ENCODE data around the gene POMZP3.
"Not testable (repeated sequence)": the region's sequence is repeated elsewhere in the genome, so short reads cannot be mapped to it uniquely, and the experiment has no call there.

Gene POMZP3

DNA sequence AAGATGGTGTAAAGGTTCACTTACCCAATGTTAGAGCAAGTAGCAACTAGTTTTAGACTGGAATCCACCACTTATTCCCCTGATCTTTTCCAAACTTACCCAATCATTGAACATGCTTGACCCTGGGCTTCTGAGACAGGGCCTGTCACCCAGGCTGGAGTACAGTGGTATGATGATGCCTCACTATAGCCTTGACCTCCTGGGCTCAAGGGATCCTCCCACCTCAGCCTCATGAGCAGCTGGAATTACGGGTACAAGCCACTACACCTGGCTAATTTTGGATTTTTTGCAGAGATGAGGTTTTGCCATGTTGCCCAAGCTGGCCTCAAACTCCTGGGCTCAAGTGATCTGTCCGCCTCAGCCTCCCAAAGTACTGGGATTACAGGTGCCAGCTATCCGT, 14.8 kb downstream of the POMZP3 start:
- H3K9me3 ChIP-seq (ENCODE audit: control insufficient read depth in 1 of 2, low read length in 2 of 2); H3K27ac ChIP-seq (ENCODE audit: low read depth, low read length); H3K4me3 ChIP-seq (ENCODE audit: low read depth in 1 of 2, low read length in 2 of 2); H3K27me3 ChIP-seq (ENCODE audit: control insufficient read depth in 1 of 2, insufficient read depth in 2 of 2, low read length in 2 of 2); H3K36me3 ChIP-seq (ENCODE audit: control insufficient read depth in 1 of 2, insufficient read depth in 2 of 2, low read length in 2 of 2); H3K9ac ChIP-seq (ENCODE audit: low read depth in 1 of 2, low read length in 2 of 2); H3K4me1 ChIP-seq (ENCODE audit: control insufficient read depth in 1 of 2, insufficient read depth in 2 of 2, low read length in 2 of 2): not testable (repeated sequence)

DNA sequence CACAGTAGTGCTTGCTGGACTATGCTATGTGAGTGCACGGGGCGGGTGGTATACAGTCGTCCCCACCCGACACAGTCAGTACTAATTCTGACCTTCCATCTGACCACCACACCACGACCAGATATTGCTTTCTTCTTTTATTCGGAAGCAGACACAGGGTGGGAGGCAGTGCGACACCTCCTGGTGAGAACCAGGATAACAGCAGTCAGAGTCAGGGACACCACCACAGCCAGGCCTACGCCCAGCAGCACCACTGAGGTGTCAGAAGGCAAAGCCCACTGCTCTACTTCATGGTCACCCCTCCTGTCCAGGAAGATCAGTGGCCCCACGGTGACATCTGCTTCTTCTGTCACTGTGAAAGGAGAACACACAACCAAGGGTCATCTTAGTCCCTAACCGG, 17.2 kb downstream of the POMZP3 start:
- H3K27ac ChIP-seq (ENCODE audit: low read depth, low read length); H3K9me3 ChIP-seq (ENCODE audit: control insufficient read depth in 1 of 2, low read length in 2 of 2); H3K9ac ChIP-seq (ENCODE audit: low read depth in 1 of 2, low read length in 2 of 2); H3K36me3 ChIP-seq (ENCODE audit: control insufficient read depth in 1 of 2, insufficient read depth in 2 of 2, low read length in 2 of 2); H3K4me1 ChIP-seq (ENCODE audit: control insufficient read depth in 1 of 2, insufficient read depth in 2 of 2, low read length in 2 of 2); H3K27me3 ChIP-seq (ENCODE audit: control insufficient read depth in 1 of 2, insufficient read depth in 2 of 2, low read length in 2 of 2); H3K4me3 ChIP-seq (ENCODE audit: low read depth in 1 of 2, low read length in 2 of 2): not testable (repeated sequence)

DNA sequence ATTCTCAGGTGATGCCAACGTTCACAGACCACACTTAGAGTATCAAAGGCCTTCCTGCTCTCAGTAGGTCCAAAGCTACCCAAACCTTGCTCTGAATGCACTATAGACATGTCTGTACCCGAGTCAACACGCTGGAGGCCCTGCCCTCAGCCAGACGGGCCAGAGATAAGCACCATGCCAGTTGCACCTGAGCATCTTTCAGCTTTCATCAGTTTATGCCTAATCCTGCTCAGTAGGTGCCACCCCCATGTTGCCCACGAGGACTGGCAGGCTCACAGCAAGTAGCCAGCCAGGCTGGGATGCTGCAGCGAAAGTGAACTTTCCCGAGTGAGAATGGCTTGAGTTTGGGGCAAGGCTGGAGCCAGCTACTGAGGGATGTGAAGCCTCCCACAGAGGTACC, 18.6 kb downstream of the POMZP3 start:
- H3K4me1 ChIP-seq (ENCODE audit: control insufficient read depth in 1 of 2, insufficient read depth in 2 of 2, low read length in 2 of 2); H3K9ac ChIP-seq (ENCODE audit: low read depth in 1 of 2, low read length in 2 of 2); H3K27ac ChIP-seq (ENCODE audit: low read depth, low read length); H3K27me3 ChIP-seq (ENCODE audit: control insufficient read depth in 1 of 2, insufficient read depth in 2 of 2, low read length in 2 of 2); H3K4me3 ChIP-seq (ENCODE audit: low read depth in 1 of 2, low read length in 2 of 2); H3K9me3 ChIP-seq (ENCODE audit: control insufficient read depth in 1 of 2, low read length in 2 of 2); H3K36me3 ChIP-seq (ENCODE audit: control insufficient read depth in 1 of 2, insufficient read depth in 2 of 2, low read length in 2 of 2): not testable (repeated sequence)

DNA sequence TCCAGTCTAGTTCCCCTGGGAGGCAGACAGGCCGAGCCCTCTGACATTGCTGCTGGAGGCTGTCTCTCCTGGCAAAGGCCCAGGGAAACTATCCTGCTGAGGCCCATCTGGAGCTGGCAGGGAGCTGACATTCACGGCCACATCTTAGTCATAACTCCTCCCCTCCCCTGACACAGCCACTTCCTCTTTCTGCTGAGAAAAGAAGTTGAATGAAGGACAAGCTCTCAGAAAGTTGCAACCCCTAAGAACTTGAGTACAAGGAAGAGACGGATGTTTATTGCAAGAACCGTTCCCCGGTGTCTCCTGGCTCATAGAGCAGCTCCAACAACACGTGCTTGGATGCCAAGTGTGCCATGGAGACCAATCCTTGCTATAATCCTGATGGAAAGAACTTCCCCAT, 21.1 kb downstream of the POMZP3 start:
- H3K27ac ChIP-seq (ENCODE audit: low read depth, low read length); H3K27me3 ChIP-seq (ENCODE audit: control insufficient read depth in 1 of 2, insufficient read depth in 2 of 2, low read length in 2 of 2); H3K9ac ChIP-seq (ENCODE audit: low read depth in 1 of 2, low read length in 2 of 2); H3K4me3 ChIP-seq (ENCODE audit: low read depth in 1 of 2, low read length in 2 of 2); H3K36me3 ChIP-seq (ENCODE audit: control insufficient read depth in 1 of 2, insufficient read depth in 2 of 2, low read length in 2 of 2); H3K9me3 ChIP-seq (ENCODE audit: control insufficient read depth in 1 of 2, low read length in 2 of 2); H3K4me1 ChIP-seq (ENCODE audit: control insufficient read depth in 1 of 2, insufficient read depth in 2 of 2, low read length in 2 of 2): not testable (repeated sequence)

DNA sequence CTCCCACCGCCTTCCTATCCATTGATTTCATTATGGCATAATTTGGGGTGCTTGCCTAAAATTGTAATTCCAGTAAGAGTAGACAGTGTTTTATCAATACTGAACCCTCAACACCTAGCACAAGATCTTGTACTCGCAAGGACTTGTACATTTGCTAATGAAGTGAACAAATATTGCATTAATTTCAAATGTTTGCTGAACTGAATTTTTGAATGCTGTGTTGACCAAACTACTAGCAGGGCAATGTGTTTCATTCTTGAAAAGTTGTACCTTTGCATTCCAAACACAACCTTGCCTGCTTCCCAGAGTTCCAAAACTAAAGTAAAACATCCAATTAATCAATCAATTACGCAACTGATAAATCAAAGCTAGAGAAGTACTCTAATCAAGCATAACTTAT, 26.4 kb downstream of the POMZP3 start:
- H3K9me3 ChIP-seq (ENCODE audit: control insufficient read depth in 1 of 2, low read length in 2 of 2); H3K4me3 ChIP-seq (ENCODE audit: low read depth in 1 of 2, low read length in 2 of 2); H3K9ac ChIP-seq (ENCODE audit: low read depth in 1 of 2, low read length in 2 of 2); H3K36me3 ChIP-seq (ENCODE audit: control insufficient read depth in 1 of 2, insufficient read depth in 2 of 2, low read length in 2 of 2); H3K4me1 ChIP-seq (ENCODE audit: control insufficient read depth in 1 of 2, insufficient read depth in 2 of 2, low read length in 2 of 2); H3K27ac ChIP-seq (ENCODE audit: low read depth, low read length); H3K27me3 ChIP-seq (ENCODE audit: control insufficient read depth in 1 of 2, insufficient read depth in 2 of 2, low read length in 2 of 2): not testable (repeated sequence)

DNA sequence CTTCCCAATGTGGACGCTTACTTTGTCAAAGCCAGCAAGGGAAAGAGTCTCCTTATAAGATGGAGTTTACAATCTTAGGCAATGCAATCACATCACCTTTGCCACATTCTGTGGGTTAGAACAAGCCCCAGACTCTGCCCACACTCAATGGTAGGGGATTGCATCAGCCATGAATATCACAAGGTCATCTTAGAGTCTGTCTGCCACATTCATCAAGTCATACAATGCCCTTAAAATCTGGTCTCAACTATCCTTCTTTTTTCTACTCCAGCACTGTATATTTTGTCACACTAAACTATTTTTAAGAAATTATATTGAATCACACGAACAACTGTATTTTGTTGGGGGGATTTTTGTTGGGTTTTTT, 27.0 kb downstream of the POMZP3 start:
- H3K4me3 ChIP-seq (ENCODE audit: low read depth in 1 of 2, low read length in 2 of 2); H3K36me3 ChIP-seq (ENCODE audit: control insufficient read depth in 1 of 2, insufficient read depth in 2 of 2, low read length in 2 of 2); H3K4me1 ChIP-seq (ENCODE audit: control insufficient read depth in 1 of 2, insufficient read depth in 2 of 2, low read length in 2 of 2); H3K9ac ChIP-seq (ENCODE audit: low read depth in 1 of 2, low read length in 2 of 2); H3K9me3 ChIP-seq (ENCODE audit: control insufficient read depth in 1 of 2, low read length in 2 of 2); H3K27ac ChIP-seq (ENCODE audit: low read depth, low read length); H3K27me3 ChIP-seq (ENCODE audit: control insufficient read depth in 1 of 2, insufficient read depth in 2 of 2, low read length in 2 of 2): not testable (repeated sequence)

DNA sequence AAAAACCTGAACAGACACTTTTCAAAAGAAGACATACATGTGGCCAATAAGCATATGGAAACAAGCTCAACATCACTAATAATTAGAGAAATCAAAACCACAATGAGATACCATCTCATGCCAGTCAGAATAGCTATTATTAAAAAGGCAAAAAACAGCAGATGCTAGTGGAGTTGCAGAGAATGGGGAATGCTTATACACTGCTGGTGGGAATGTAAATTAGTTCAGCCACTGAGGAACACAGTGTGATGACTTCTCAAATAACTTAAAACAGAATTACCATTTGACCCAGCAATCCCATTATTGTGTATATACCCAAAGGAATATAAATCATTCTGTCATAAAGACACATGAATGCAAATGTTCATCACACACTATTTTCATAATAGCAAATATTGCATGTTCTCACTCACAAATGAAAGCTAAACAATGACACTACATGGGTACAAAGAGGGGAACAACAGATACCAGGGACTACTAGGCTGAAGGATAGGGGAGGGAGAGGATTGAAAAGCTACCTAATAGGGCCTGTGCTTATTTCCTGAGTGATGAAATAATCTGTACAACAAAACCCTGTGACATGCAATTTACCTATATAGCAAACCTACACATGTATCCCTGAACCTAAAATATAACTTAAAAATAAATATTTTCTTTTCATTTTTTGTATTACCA, 28.4 kb downstream of the POMZP3 start:
- H3K27me3 ChIP-seq (ENCODE audit: control insufficient read depth in 1 of 2, insufficient read depth in 2 of 2, low read length in 2 of 2); H3K9ac ChIP-seq (ENCODE audit: low read depth in 1 of 2, low read length in 2 of 2); H3K4me1 ChIP-seq (ENCODE audit: control insufficient read depth in 1 of 2, insufficient read depth in 2 of 2, low read length in 2 of 2); H3K4me3 ChIP-seq (ENCODE audit: low read depth in 1 of 2, low read length in 2 of 2); H3K36me3 ChIP-seq (ENCODE audit: control insufficient read depth in 1 of 2, insufficient read depth in 2 of 2, low read length in 2 of 2); H3K27ac ChIP-seq (ENCODE audit: low read depth, low read length); H3K9me3 ChIP-seq (ENCODE audit: control insufficient read depth in 1 of 2, low read length in 2 of 2): not testable (repeated sequence)

DNA sequence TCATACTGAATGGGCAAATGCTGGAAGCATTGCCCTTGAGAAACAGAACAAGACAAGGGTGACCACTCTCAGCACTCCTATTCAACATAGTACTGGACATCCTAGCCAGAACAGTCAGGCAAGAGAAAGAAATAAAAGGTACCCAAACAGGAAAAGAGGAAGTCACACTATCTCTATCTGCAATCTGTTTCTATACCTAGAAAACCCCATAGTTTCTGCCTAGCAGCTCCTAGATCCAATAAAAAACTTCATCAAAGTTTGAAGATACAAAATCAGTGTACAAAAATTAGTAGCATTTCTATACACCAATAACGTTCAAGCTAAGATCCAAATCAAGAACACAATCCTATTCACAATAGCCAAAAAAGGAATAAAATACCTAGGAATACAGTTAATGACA, 29.8 kb downstream of the POMZP3 start:
- not testable (repeated sequence) for H3K9me3 ChIP-seq (ENCODE audit: control insufficient read depth in 1 of 2, low read length in 2 of 2); H3K4me3 ChIP-seq (ENCODE audit: low read depth in 1 of 2, low read length in 2 of 2); H3K27me3 ChIP-seq (ENCODE audit: control insufficient read depth in 1 of 2, insufficient read depth in 2 of 2, low read length in 2 of 2); H3K27ac ChIP-seq (ENCODE audit: low read depth, low read length); H3K4me1 ChIP-seq (ENCODE audit: control insufficient read depth in 1 of 2, insufficient read depth in 2 of 2, low read length in 2 of 2); H3K36me3 ChIP-seq (ENCODE audit: control insufficient read depth in 1 of 2, insufficient read depth in 2 of 2, low read length in 2 of 2); H3K9ac ChIP-seq (ENCODE audit: low read depth in 1 of 2, low read length in 2 of 2)

DNA sequence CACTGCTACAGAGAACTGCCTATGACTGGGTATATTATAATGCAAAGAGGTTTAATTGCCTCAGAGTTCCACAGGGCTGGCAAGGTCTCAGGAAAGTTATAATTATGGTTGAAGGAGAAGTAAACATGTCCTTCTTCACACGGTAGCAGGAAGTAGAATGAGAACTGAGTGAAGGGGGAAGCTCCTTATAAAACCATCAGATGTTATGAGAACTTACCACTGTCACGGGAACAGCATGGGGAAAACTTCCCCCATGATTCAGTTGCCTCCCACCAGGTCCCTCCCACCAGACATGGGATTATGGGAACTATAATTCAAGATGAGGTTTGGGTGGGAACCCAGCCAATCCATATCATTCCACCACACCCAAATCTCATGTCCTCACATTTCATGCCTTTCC, 34.4 kb downstream of the POMZP3 start:
- H3K4me3 ChIP-seq (ENCODE audit: low read depth in 1 of 2, low read length in 2 of 2); H3K4me1 ChIP-seq (ENCODE audit: control insufficient read depth in 1 of 2, insufficient read depth in 2 of 2, low read length in 2 of 2); H3K27me3 ChIP-seq (ENCODE audit: control insufficient read depth in 1 of 2, insufficient read depth in 2 of 2, low read length in 2 of 2); H3K9me3 ChIP-seq (ENCODE audit: control insufficient read depth in 1 of 2, low read length in 2 of 2); H3K27ac ChIP-seq (ENCODE audit: low read depth, low read length); H3K9ac ChIP-seq (ENCODE audit: low read depth in 1 of 2, low read length in 2 of 2); H3K36me3 ChIP-seq (ENCODE audit: control insufficient read depth in 1 of 2, insufficient read depth in 2 of 2, low read length in 2 of 2): not testable (repeated sequence)

DNA sequence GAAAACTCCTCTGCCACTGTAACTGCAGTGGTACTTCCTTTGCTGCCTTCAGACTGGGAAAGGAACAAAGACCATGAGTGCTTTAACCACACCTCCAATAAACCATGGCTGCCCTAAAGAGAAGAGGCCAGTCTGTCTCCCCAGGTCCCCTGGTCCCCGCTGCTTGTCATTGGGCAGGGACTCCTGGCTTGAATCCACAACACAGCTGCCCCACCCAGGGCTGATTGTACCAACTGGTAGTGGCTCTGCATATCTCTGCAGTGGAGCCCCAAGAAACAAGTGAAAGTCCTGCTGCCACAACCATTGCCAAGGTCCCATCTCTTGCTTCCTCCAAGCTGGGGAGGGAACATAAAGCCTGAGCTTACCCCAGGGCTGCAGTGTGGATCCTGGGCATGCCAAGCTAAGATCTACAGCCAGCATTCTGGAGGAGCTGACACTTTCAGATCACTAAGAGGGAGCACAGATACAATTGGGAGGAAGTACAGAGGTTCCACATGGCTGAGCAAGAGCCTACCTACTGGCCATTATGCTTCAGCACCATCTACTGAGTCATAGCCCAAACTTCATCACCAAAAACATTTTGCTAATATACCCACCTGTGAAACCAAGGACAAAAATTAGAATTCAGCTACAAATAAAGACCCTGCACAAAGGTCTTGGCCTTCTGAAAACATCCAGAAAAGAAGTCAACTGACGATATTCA, 35.3 kb downstream of the POMZP3 start:
- H3K36me3 ChIP-seq (ENCODE audit: control insufficient read depth in 1 of 2, insufficient read depth in 2 of 2, low read length in 2 of 2); H3K27ac ChIP-seq (ENCODE audit: low read depth, low read length); H3K27me3 ChIP-seq (ENCODE audit: control insufficient read depth in 1 of 2, insufficient read depth in 2 of 2, low read length in 2 of 2); H3K9ac ChIP-seq (ENCODE audit: low read depth in 1 of 2, low read length in 2 of 2); H3K9me3 ChIP-seq (ENCODE audit: control insufficient read depth in 1 of 2, low read length in 2 of 2); H3K4me1 ChIP-seq (ENCODE audit: control insufficient read depth in 1 of 2, insufficient read depth in 2 of 2, low read length in 2 of 2); H3K4me3 ChIP-seq (ENCODE audit: low read depth in 1 of 2, low read length in 2 of 2): not testable (repeated sequence)

DNA sequence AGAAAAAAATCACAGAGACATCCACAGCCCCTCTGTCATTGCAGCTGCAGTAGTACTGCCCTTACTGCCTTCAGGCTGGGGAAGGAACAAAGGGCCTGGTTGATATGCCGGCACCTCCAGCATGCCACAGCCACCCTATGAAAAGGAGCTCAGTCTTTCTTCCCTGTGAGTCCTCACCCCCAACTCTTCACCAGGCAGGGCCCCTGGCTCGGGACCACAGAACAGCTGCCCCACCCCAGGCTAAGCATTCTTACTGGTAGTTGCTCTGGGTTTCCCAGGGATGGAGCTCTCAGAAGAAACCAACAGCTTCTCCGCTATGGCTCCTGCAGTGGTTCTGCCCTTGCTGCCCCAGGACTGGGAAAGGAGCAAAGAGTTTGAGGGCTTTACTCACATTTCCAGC, 36.0 kb downstream of the POMZP3 start:
- not testable (repeated sequence) for H3K36me3 ChIP-seq (ENCODE audit: control insufficient read depth in 1 of 2, insufficient read depth in 2 of 2, low read length in 2 of 2); H3K27me3 ChIP-seq (ENCODE audit: control insufficient read depth in 1 of 2, insufficient read depth in 2 of 2, low read length in 2 of 2); H3K4me3 ChIP-seq (ENCODE audit: low read depth in 1 of 2, low read length in 2 of 2); H3K27ac ChIP-seq (ENCODE audit: low read depth, low read length); H3K9ac ChIP-seq (ENCODE audit: low read depth in 1 of 2, low read length in 2 of 2); H3K4me1 ChIP-seq (ENCODE audit: control insufficient read depth in 1 of 2, insufficient read depth in 2 of 2, low read length in 2 of 2); H3K9me3 ChIP-seq (ENCODE audit: control insufficient read depth in 1 of 2, low read length in 2 of 2)

Data from duodenal mucosa (tissue), 2 donors.